Vagina (tissue), 2 donors: Measurements from ENCODE around the gene IL18BP. TPM values are rescaled to one million over a fixed set of nuclear protein-coding genes. Genes with fewer than 3 reads are reported as not detected.

ENCODE experiments used
- DNase-seq, 2 donors: peaks; one replicate each; pipeline ENCODE4 v3.0.0-alpha.2; 2017; ENCODE audit errors: extremely low spot score in 2 of 2
- H3K27ac ChIP-seq: fragments of 200-600 bp; sonication (generic); one replicate; pipeline ENCODE4 v1.5.1; 2019
- H3K27me3 ChIP-seq: fragments of 200-600 bp; sonication (generic); one replicate; pipeline ENCODE4 v1.5.1; 2019
- H3K36me3 ChIP-seq, 2 donors: fragments of 200-600 bp; sonication (generic); one replicate each; pipeline ENCODE4 v1.5.1; 2017 to 2019
- H3K4me1 ChIP-seq: fragments of 200-600 bp; sonication (generic); one replicate; pipeline ENCODE4 v1.5.1; 2019
- H3K4me3 ChIP-seq, 2 donors: fragments of 200-600 bp; sonication (generic); 1 replicate in 1 of 2; 2 replicates in 1 of 2; pipeline ENCODE4 v1.5.1; 2016 to 2019
- H3K9me3 ChIP-seq: fragments of 200-600 bp; sonication (generic); one replicate; pipeline ENCODE4 v1.5.1; 2019
- CTCF ChIP-seq, 3 experiments: fragments of 450-650 bp in 2 of 3; fragments of 200-600 bp in 1 of 3; sonication (generic) in 1 of 3; IDR thresholded peaks; one replicate each; pipeline ENCODE4 v1.5.1; 2017 to 2019; ENCODE audit warnings: antibody characterized with exemption in 3 of 3, mild to moderate bottlenecking in 2 of 3, moderate library complexity in 2 of 3
- POLR2A ChIP-seq, 2 donors: fragments of 450-650 bp; IDR thresholded peaks; one replicate each; pipeline ENCODE4 v1.6.1; 2017; ENCODE audit warnings: antibody characterized with exemption in 2 of 2, mild to moderate bottlenecking in 2 of 2, moderate library complexity in 2 of 2
- POLR2AphosphoS5 ChIP-seq, 2 donors: sonication (generic); formaldehyde crosslinking; IDR thresholded peaks; one replicate each; pipeline ENCODE4 v1.9.0; 2017; ENCODE audit warnings: antibody characterized with exemption in 2 of 2, mild to moderate bottlenecking in 2 of 2, low read depth in 1 of 2; ENCODE audit not compliant: insufficient read depth in 1 of 2
- intact Hi-C: fragments of 100-400 bp; cut with DNase I; formaldehyde crosslinking; loops from one replicate; pipeline ENCODE4 v1.15.1; 2023
- total RNA-seq: library from RNA; depleted of rRNA; stranded (reverse); fragments of >200 nt; gene quantifications from one replicate; pipeline ENCODE4 v1.2.3, GENCODE V29; 2016

Gene IL18BP
- total RNA-seq, 1 donor from 2014 or later, result 2.7 TPM

GRCh38 chr11:72040491-72041363 lies 42.0 kb downstream of the IL18BP start:
- Histone ChIP-seq H3K9me3 (no peaks in the 10 kb centered on the region), H3K27me3 (no peaks in the 10 kb centered on the region), H3K27ac (peak overlapping the region; percentile 96), H3K4me1 (peaks cover 60% of the 10 kb centered on the region), H3K36me3 (no peaks in the 10 kb centered on the region), H3K4me3 (peak overlapping the region; percentile 65 to 68)
- intact Hi-C loops, result loop anchor here (2.0 kb wide), 1 partner anchor 40 kb away; the partner anchor contains the start of genes LRRC51 and NUMA1
- peak in 1 of 2 donors; percentile 98 for DNase-seq
- TF ChIP-seq CTCF (IDR thresholded peaks at IDR 0.05), result no peak
- TF ChIP-seq POLR2AphosphoS5 (IDR thresholded peaks at IDR 0.05; ENCODE audit: insufficient read depth in 1 of 2, low read depth in 1 of 2), result peak in 1 of 2 donors; percentile 94
- peak in 1 of 2 donors; percentile 38 for TF ChIP-seq POLR2A (IDR thresholded peaks at IDR 0.05)

- Histone ChIP-seq H3K27me3 (no peaks in the 10 kb centered on the region), H3K4me3 (peak overlapping the region; percentile 65 to 68), H3K9me3 (no peaks in the 10 kb centered on the region), H3K27ac (peak overlapping the region; percentile 96), H3K36me3 (no peaks in the 10 kb centered on the region), H3K4me1 (peaks cover 52% of the 10 kb centered on the region)
- TF ChIP-seq POLR2AphosphoS5 (IDR thresholded peaks at IDR 0.05; ENCODE audit: insufficient read depth in 1 of 2, low read depth in 1 of 2) (peak; percentile 18 to 76), CTCF (IDR thresholded peaks at IDR 0.05) (no peak), POLR2A (IDR thresholded peaks at IDR 0.05) (peak in 1 of 2 donors; percentile 44)
- intact Hi-C loops, result loop anchor here (2.0 kb wide), 1 partner anchor 39 kb away; the partner anchor contains the start of genes LRRC51 and NUMA1
- peak in 1 of 2 donors; percentile 91 for DNase-seq
Measured at GRCh38 chr11:72041364-72042063, 42.8 kb downstream of the IL18BP start.

GRCh38 chr11:72042064-72042745 lies 43.5 kb downstream of the IL18BP start:
- Histone ChIP-seq H3K4me1 (peaks cover 46% of the 10 kb centered on the region), H3K9me3 (no peaks in the 10 kb centered on the region), H3K27me3 (no peaks in the 10 kb centered on the region), H3K4me3 (peak overlapping the region; percentile 65 to 68), H3K27ac (peak overlapping the region; percentile 96), H3K36me3 (no peaks in the 10 kb centered on the region)
- TF ChIP-seq POLR2A (IDR thresholded peaks at IDR 0.05), result no peak
- TF ChIP-seq POLR2AphosphoS5 (IDR thresholded peaks at IDR 0.05; ENCODE audit: insufficient read depth in 1 of 2, low read depth in 1 of 2), result peak in 1 of 2 donors; percentile 3
- DNase-seq, result no peak
- intact Hi-C loops, result no loop called here

- intact Hi-C loops, result no loop called here
- H3K27ac ChIP-seq, result peak overlapping the region; percentile 43
- TF ChIP-seq POLR2A (IDR thresholded peaks at IDR 0.05) (no peak), CTCF (IDR thresholded peaks at IDR 0.05) (no peak), POLR2AphosphoS5 (IDR thresholded peaks at IDR 0.05; ENCODE audit: insufficient read depth in 1 of 2, low read depth in 1 of 2) (peak in 1 of 2 donors; percentile 23)
Measured at GRCh38 chr11:72045849-72046248, 47.1 kb downstream of the IL18BP start.

More at GRCh38 chr11:72045849-72046248, 47.1 kb downstream of the IL18BP start:
- Histone ChIP-seq H3K27me3 (no peaks in the 10 kb centered on the region), H3K36me3 (no peaks in the 10 kb centered on the region), H3K9me3 (no peaks in the 10 kb centered on the region), H3K4me1 (peaks cover 17% of the 10 kb centered on the region), H3K4me3 (no peak overlapping the region)
- no peak for DNase-seq
